SK-N-SH (cell line): ENCODE data around the gene RBM44. TPM values are rescaled to one million over a fixed set of nuclear protein-coding genes. Genes with fewer than 3 reads are reported as not detected.

Experiments
- CTCF ChIA-PET: fragments of 300-600, 350-600 bp; formaldehyde crosslinking; extraction: SDS; loops from one replicate; lab custom pipeline; 2021; lab: Yijun Ruan, JAX
- POLR2A ChIA-PET: fragments of 350-600 bp; sonication (Branson Sonifier 250); formaldehyde crosslinking; extraction: SDS; loops from one replicate; lab custom pipeline; 2020; ENCODE audit warnings: antibody characterized with exemption, inconsistent platforms; lab: Yijun Ruan, JAX
- DNase-seq: peaks from one replicate; pipeline ENCODE4 v3.0.0; 2012
- H2AFZ ChIP-seq: fragments of 200-600 bp; sonication (generic); 2 replicates; pipeline ENCODE4 v1.8.1; 2016; ENCODE audit warnings: antibody characterized with exemption, mild to moderate bottlenecking, low read depth
- H3F3A ChIP-seq: fragments of 200-600 bp; sonication (generic); replicated peaks from 2 replicates; pipeline ENCODE3; 2016; ENCODE audit warnings: antibody characterized with exemption, mild to moderate bottlenecking; ENCODE audit not compliant: insufficient read depth
- H3K27ac ChIP-seq, 2 experiments: fragments of 200-500 bp in 1 of 2; fragments of 200-600 bp in 1 of 2; sonication (Bioruptor generic) in 1 of 2; sonication (generic), shearing (Covaris generic) in 1 of 2; 2 replicates each; pipeline versions ENCODE4 v1.5.1 to v1.6.1; 2014 to 2016; ENCODE audit warnings: low read depth in 2 of 2, inconsistent platforms in 1 of 2, low read length in 1 of 2, mild to moderate bottlenecking in 1 of 2, mixed read lengths in 1 of 2
- H3K27me3 ChIP-seq: fragments of 200-600 bp; sonication (generic), shearing (Covaris generic); 2 replicates; pipeline ENCODE4 v1.6.1; 2016; ENCODE audit warnings: mixed run types; ENCODE audit not compliant: insufficient read depth
- H3K36me3 ChIP-seq, 2 experiments: fragments of 200-500 bp in 1 of 2; fragments of 200-600 bp in 1 of 2; sonication (Bioruptor generic) in 1 of 2; sonication (generic) in 1 of 2; replicated peaks in 1 of 2; 2 replicates each; pipeline versions ENCODE3 to v1.5.1; 2014 to 2016; ENCODE audit warnings: low read length in 1 of 2, mild to moderate bottlenecking in 1 of 2; ENCODE audit not compliant: insufficient read depth in 2 of 2, control insufficient read depth in 1 of 2
- H3K4me1 ChIP-seq, 2 experiments: fragments of 200-500 bp in 1 of 2; fragments of 200-600 bp in 1 of 2; sonication (Bioruptor generic) in 1 of 2; sonication (generic), shearing (Covaris generic) in 1 of 2; 2 replicates each; pipeline versions ENCODE4 v1.5.1 to v1.6.1; 2014 to 2016; ENCODE audit warnings: low read depth in 1 of 2, low read length in 1 of 2, mixed run types in 1 of 2; ENCODE audit not compliant: insufficient read depth in 2 of 2, control insufficient read depth in 1 of 2
- H3K4me2 ChIP-seq: fragments of 200-600 bp; sonication (generic), shearing (Covaris generic); 2 replicates; pipeline ENCODE4 v1.6.1; 2017; ENCODE audit warnings: mixed run types
- H3K4me3 ChIP-seq, 2 experiments: fragments of 200-500 bp in 1 of 2; fragments of 200-600 bp in 1 of 2; sonication (Bioruptor generic) in 1 of 2; sonication (generic), shearing (Covaris generic) in 1 of 2; 2 replicates each; pipeline versions ENCODE4 v1.5.1 to v1.8.1; 2014 to 2016; ENCODE audit warnings: low read depth in 2 of 2, inconsistent platforms in 1 of 2, low read length in 1 of 2, mild to moderate bottlenecking in 1 of 2, mixed read lengths in 1 of 2, moderate library complexity in 1 of 2
- H3K79me2 ChIP-seq: fragments of 200-600 bp; sonication (generic); 2 replicates; pipeline ENCODE4 v1.8.1; 2017; ENCODE audit warnings: mild to moderate bottlenecking; ENCODE audit not compliant: insufficient read depth
- H3K9ac ChIP-seq: fragments of 200-600 bp; sonication (generic); 2 replicates; pipeline ENCODE4 v1.6.1; 2017; ENCODE audit warnings: mixed run types
- H3K9me2 ChIP-seq: fragments of 200-600 bp; sonication (generic); 2 replicates; pipeline ENCODE4 v1.6.1; 2017; ENCODE audit warnings: mixed run types
- H3K9me3 ChIP-seq: fragments of 200-600 bp; sonication (generic); 2 replicates; pipeline ENCODE4 v1.6.1; 2017; ENCODE audit warnings: mixed run types, mild to moderate bottlenecking, moderate library complexity
- H4K20me1 ChIP-seq: fragments of 200-600 bp; sonication (generic); 2 replicates; pipeline ENCODE4 v1.6.1; 2017; ENCODE audit warnings: mild to moderate bottlenecking, mixed run types; ENCODE audit not compliant: insufficient read depth
- CTCF ChIP-seq: fragments of 200-600 bp; sonication (generic); IDR thresholded peaks from 2 replicates; pipeline ENCODE4 v1.6.1; 2017; ENCODE audit warnings: antibody characterized with exemption, mild to moderate bottlenecking, moderate library complexity
- ELF1 ChIP-seq: IDR thresholded peaks from 2 replicates; pipeline ENCODE4 v1.4.0; 2012
- EP300 ChIP-seq, 2 experiments: IDR thresholded peaks; 2 replicates each; pipeline versions ENCODE4 v1.4.0 to v1.6.1; 2012; ENCODE audit warnings: borderline replicate concordance in 1 of 2, low read depth in 1 of 2, low read length in 1 of 2
- FOXM1 ChIP-seq: IDR thresholded peaks from 2 replicates; pipeline ENCODE4 v1.4.0; 2012; ENCODE audit warnings: low read depth, mild to moderate bottlenecking
- GABPA ChIP-seq: IDR thresholded peaks from 2 replicates; pipeline ENCODE4 v1.4.0; 2012; ENCODE audit warnings: low read depth, mild to moderate bottlenecking
- GATA2 ChIP-seq: sonication (generic); formaldehyde crosslinking; IDR thresholded peaks from 2 replicates; pipeline ENCODE4 v1.5.0; 2020; ENCODE audit warnings: mild to moderate bottlenecking, missing genetic modification reagents
- JUND ChIP-seq: IDR thresholded peaks from 2 replicates; pipeline ENCODE4 v1.4.0; 2012
- MXI1 ChIP-seq: IDR thresholded peaks from 2 replicates; pipeline ENCODE4 v1.6.1; 2012; ENCODE audit warnings: mild to moderate bottlenecking, low read depth, low read length, improper control_type of control experiment
- NFIC ChIP-seq: IDR thresholded peaks from 2 replicates; pipeline ENCODE4 v1.4.0; 2012; ENCODE audit warnings: borderline replicate concordance
- NRF1 ChIP-seq: IDR thresholded peaks from 2 replicates; pipeline ENCODE4 v1.6.1; 2012; ENCODE audit warnings: low read depth, mild to moderate bottlenecking, low read length
- RAD21 ChIP-seq: IDR thresholded peaks from 2 replicates; pipeline ENCODE4 v1.6.1; 2012; ENCODE audit warnings: mild to moderate bottlenecking, low read length
- RCOR1 ChIP-seq: fragments of 150-350 bp; IDR thresholded peaks from 2 replicates; pipeline ENCODE4 v1.6.1; 2017; ENCODE audit warnings: antibody characterized with exemption, low read length
- RXRA ChIP-seq: IDR thresholded peaks from 2 replicates; pipeline ENCODE4 v1.4.0; 2012; ENCODE audit warnings: low read depth, mild to moderate bottlenecking, borderline replicate concordance
- SMC3 ChIP-seq: IDR thresholded peaks from 2 replicates; pipeline ENCODE4 v1.6.1; 2012; ENCODE audit warnings: low read depth, low read length, improper control_type of control experiment
- WGBS: methylation state at CpG from one replicate; pipeline ENCODE4 v1.1.6; 2017; ENCODE audit warnings: low lambda C conversion rate; 5-methylcytosine and 5-hydroxymethylcytosine counted together
- polyA plus RNA-seq, 3 experiments: library from polyadenylated mRNA; depleted of rRNA; stranded (reverse); fragments of >200 nt; gene quantifications; 2 replicates each; pipeline ENCODE4 v1.2.3, GENCODE V29; 2012
- TF ChIP-seq, protein P1 (sequence below): IDR thresholded peaks from 2 replicates; pipeline ENCODE4; 2012

RBM44 gene
- polyA plus RNA-seq, 1 of the 3 experiments (the other 2 are of a cell fraction), result 0.30 TPM

- no peak for TF ChIP-seq FOXM1
- TF ChIP-seq EP300 (IDR thresholded peaks at IDR 0.05; ENCODE audit: borderline replicate concordance in 1 of 2, low read depth in 1 of 2, low read length in 1 of 2), result no peak
- TF ChIP-seq GATA2, result no peak
- no peak for TF ChIP-seq RCOR1
- TF ChIP-seq NRF1, result no peak
- no peak for TF ChIP-seq ELF1
- no peak for TF ChIP-seq GABPA
- TF ChIP-seq, protein P1, sequence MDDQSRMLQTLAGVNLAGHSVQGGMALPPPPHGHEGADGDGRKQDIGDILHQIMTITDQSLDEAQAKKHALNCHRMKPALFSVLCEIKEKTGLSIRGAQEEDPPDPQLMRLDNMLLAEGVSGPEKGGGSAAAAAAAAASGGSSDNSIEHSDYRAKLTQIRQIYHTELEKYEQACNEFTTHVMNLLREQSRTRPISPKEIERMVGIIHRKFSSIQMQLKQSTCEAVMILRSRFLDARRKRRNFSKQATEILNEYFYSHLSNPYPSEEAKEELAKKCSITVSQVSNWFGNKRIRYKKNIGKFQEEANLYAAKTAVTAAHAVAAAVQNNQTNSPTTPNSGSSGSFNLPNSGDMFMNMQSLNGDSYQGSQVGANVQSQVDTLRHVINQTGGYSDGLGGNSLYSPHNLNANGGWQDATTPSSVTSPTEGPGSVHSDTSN, result no peak
- TF ChIP-seq RXRA, result no peak
- no peak for TF ChIP-seq JUND
- TF ChIP-seq MXI1, result no peak
Observed at GRCh38 chr2:237876061-237876526, 77.5 kb downstream of the RBM44 start (continued).

- Histone ChIP-seq H3K9me3 (no peaks in the 10 kb centered on the region), H3K4me1 (peaks cover 13 to 77% of the 10 kb centered on the region in 2 experiments; a peak in 3 of 4 replicates), H3K4me2 (no peak overlapping the region), H3F3A (no peaks in the 10 kb centered on the region), H3K27ac (peak overlapping the region in 1 of 2 experiments; percentile 79; a peak in 1 of 4 replicates), H3K4me3 (no peak overlapping the region), H3K79me2 (no peaks in the 10 kb centered on the region), H3K36me3 (peaks cover 0 to 2% of the 10 kb centered on the region in 2 experiments), H4K20me1 (no peaks in the 10 kb centered on the region), H3K27me3 (no peaks in the 10 kb centered on the region), H3K9me2 (no peaks in the 10 kb centered on the region), H3K9ac (no peak overlapping the region), H2AFZ (no peak overlapping the region)
- DNase-seq, result no peak
- no peak for TF ChIP-seq RAD21
- TF ChIP-seq NFIC, result no peak
- TF ChIP-seq MXI1, result no peak
- TF ChIP-seq, protein P1, result no peak
- TF ChIP-seq CTCF, result no peak
- TF ChIP-seq EP300 (IDR thresholded peaks at IDR 0.05; ENCODE audit: borderline replicate concordance in 1 of 2, low read depth in 1 of 2, low read length in 1 of 2), result no peak
- no peak for TF ChIP-seq SMC3
- WGBS, result 87% methylated on average over 10 of the region's 12 CpGs
- ChIA-PET CTCF (interaction anchor here (0.7 to 2.7 kb wide), 6 partner anchors 10 to 383 kb away, joined by 3 to 9 read pairs (median 4); no protein-coding TSS in a partner anchor), POLR2A (interaction anchor here (1.0 to 3.6 kb wide), 2 partner anchors 9 to 10 kb away, joined by 4 to 18 read pairs; no protein-coding TSS in a partner anchor)
Observed at GRCh38 chr2:237876532-237876931, 78.0 kb downstream of the RBM44 start.
